Measurements from ENCODE around the gene EPHA4. TPM values are rescaled to one million over a fixed set of nuclear protein-coding genes. Genes with fewer than 3 reads are reported as not detected.

The EPHA4 gene
- total and polyA plus RNA-seq, 2 of the 4 experiments (the other 2 are of a cell fraction), result 36.9 to 132 TPM

DNA sequence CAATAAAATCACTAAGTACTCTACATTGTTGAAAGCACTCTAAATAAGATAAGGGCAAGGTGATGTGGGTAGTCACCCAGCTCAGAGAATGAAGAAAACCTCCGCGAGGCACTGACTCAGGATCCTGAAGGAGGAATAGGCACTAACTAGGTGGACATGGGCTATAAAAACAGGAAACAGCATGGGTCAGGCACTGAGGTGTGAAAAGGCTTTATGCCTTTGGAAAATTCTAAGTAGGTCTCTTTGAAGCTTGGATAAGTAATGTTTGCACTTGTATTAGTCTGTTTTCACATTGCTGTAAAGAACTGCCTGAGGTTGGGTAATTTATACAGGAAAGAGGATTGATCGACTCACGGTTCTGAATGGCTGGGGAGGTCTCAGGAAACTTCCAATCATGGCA, 161.6 kb downstream of the EPHA4 start:
- dilution Hi-C loops (cut with HindIII; ENCODE audit: low sequenced_read_pairs, unreplicated experiment) (no loop called here), intact Hi-C loops (cut with micrococcal nuclease) (no loop called here), in situ Hi-C loops (cut with MboI; ENCODE audit: low sequenced_read_pairs) (no loop called here)
- Histone ChIP-seq H2BK5ac (ENCODE audit: low read depth, low read length, poor library complexity, severe bottlenecking) (no peak overlapping the region), H3K4me2 (ENCODE audit: low read depth, low read length) (no peak overlapping the region), H4K5ac (ENCODE audit: low read depth, low read length) (no peak overlapping the region), H2BK120ac (ENCODE audit: low read depth, low read length) (no peak overlapping the region), H3K4me1 (ENCODE audit: control insufficient read depth, insufficient read depth, low read length) (no peaks in the 10 kb centered on the region), H3K56ac (ENCODE audit: extremely low read depth, insufficient read depth, low read length) (no peak overlapping the region), H3K79me1 (ENCODE audit: low read depth in 1 of 2, low read length in 2 of 2) (no peaks in the 10 kb centered on the region), H4K8ac (ENCODE audit: low read depth in 2 of 2, low read length in 2 of 2) (no peak overlapping the region), H3K23ac (ENCODE audit: low read depth, low read length) (no peak overlapping the region), H2AK9ac (replicated peaks; ENCODE audit: low read depth, low read length, poor library complexity) (no peak overlapping the region), H3K4ac (ENCODE audit: low read depth, low read length) (no peak overlapping the region), H3K4me3 (ENCODE audit: insufficient read depth, low read depth, low read length) (no peak overlapping the region), H3K9me3 (ENCODE audit: control insufficient read depth, insufficient read depth, low read length) (no peaks in the 10 kb centered on the region), H3K27ac (ENCODE audit: insufficient read depth, low read length) (no peak overlapping the region), H3K18ac (ENCODE audit: low read depth, low read length) (no peak overlapping the region), H4K91ac (ENCODE audit: insufficient read depth, low read depth, low read length) (no peak overlapping the region), H3K9ac (ENCODE audit: low read depth, low read length) (no peak overlapping the region), H2AFZ (replicated peaks; ENCODE audit: low read length, poor library complexity) (no peak overlapping the region), H2BK15ac (ENCODE audit: low read depth, low read length) (no peak overlapping the region), H3K36me3 (ENCODE audit: control insufficient read depth, insufficient read depth, low read length) (no peaks in the 10 kb centered on the region), H3K14ac (replicated peaks; ENCODE audit: low read depth, low read length) (no peak overlapping the region), H3K9me1 (ENCODE audit: insufficient read depth, low read length) (no peaks in the 10 kb centered on the region), H3K27me3 (ENCODE audit: control insufficient read depth, insufficient read depth, low read length) (no peaks in the 10 kb centered on the region), H2BK20ac (ENCODE audit: low read depth, low read length) (no peak overlapping the region), H2AK5ac (ENCODE audit: low read depth, low read length) (no peak overlapping the region), H4K20me1 (ENCODE audit: insufficient read depth, low read length) (no peaks in the 10 kb centered on the region)
- no TSS peak for BruUV-seq (replicated peaks)
- DNase-seq (no peak), ATAC-seq (ENCODE audit: low read depth) (no peak)
- POLR2A ChIA-PET (ENCODE audit: unreplicated experiment), result no interaction called here
- CTCF ChIA-PET, result no interaction called here
- 100% methylated on average over 2 of the region's 4 CpGs; no CpG with 5 or more reads in 1 of the 2 experiments for WGBS, 2 experiments (ENCODE audit: extremely low coverage in 2 of 2, insufficient read length in 1 of 2)
- TF ChIP-seq MAZ (IDR thresholded peaks at IDR 0.05; ENCODE audit: borderline replicate concordance, low read depth, low read length) (no peak), MAFK (IDR thresholded peaks at IDR 0.05; ENCODE audit: low read depth, low read length) (no peak), NFE2L2 (IDR thresholded peaks at IDR 0.05; ENCODE audit: low read depth, low read length) (no peak), RAD21 (IDR thresholded peaks at IDR 0.05; ENCODE audit: low read length) (no peak)
